Stimulated activated CD4-positive, alpha-beta T cell treated with anti-CD3 and anti-CD28 coated beads, Interleukin-15, amount 100 ng/mL, for 24 hours (primary cell): ENCODE results near the gene FAM135A.
A peak's percentile ranks its signal among the peaks of the same experiment; 100 is the strongest.
"Not testable (repeated sequence)": the region's sequence is repeated elsewhere in the genome, so short reads cannot be mapped to it uniquely, and the experiment has no call there.

Source experiments
- DNase-seq: peaks from one replicate; pipeline ENCODE4 v3.0.0-alpha.2; 2020

FAM135A gene

GRCh38 chr6:70551566-70551965 lies 138.3 kb downstream of the FAM135A start:
- DNase-seq: no peak

DNA sequence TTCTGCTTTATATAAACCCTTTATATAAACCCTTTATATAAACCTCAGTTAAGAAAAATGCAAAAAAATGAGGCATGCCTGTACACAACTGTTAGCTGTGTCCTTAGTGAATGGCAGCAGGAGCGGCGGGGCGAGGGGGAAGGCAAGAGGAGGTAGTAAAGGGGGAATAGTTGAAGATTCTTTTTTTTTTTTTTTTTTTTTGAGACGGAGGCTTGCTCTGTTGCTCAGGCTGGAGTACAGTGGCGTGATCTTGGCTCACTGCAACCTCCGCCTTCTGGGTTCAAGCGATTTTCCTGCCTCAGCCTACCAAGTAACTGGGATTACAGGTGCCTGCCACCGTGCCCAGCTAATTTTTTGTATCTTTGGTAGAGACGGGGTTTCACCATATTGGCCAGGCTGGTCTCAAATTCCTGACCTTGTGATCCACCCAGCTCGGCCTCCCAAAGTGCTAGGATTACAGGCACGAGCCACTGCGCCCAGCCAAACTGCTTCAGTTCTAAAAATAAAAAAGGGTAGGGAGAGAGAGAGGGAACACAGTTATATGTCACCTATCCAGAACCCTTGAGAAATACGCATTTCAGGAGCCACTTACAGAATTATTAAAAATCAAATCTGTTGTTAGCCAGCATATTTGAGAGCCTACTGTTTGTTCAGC lies 139.1 kb downstream of the FAM135A start:
- not testable (repeated sequence) for DNase-seq

GRCh38 chr6:70552974-70553373 lies 139.7 kb downstream of the FAM135A start:
- no peak for DNase-seq

DNA sequence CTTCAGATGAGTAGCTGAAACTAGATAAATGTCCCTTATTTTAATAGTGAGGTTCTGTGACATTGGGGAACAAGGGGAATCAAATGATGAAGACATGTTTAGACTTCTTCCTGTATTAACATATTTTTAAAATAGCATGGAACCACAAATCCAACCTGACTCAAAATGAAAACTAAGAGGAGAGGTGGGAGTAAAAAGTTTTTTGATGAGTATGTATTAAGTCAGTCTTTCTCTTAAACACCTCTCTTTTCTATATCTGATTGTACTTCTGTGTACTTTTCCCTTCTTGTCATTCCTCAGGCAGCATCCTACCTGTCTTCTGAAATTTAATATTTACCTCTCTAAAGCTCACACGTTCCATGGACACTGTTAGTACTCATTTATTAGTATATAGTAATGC lies 144.7 kb downstream of the FAM135A start:
- DNase-seq: no peak

DNA sequence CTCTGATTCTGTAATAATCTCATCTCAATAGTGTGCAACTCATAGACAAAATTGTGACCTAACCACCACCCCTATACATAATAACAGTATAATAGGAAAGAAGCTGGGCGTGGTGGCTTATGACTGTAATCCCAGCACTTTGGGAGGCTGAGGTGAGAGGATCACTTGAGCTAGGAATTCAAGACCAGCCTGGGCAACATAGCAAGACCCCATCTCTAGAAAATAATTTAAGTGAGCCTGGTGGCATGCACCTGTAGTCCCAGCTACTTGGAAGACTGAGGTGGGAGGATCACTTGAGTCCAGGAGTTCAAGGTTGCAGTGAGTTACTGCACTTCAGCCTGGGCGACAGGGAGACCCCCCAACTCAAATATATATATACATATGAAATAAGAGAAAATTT lies 149.1 kb downstream of the FAM135A start:
- not testable (repeated sequence) for DNase-seq

- DNase-seq: no peak
Measured at GRCh38 chr6:70563530-70563929, 150.2 kb downstream of the FAM135A start.

DNA sequence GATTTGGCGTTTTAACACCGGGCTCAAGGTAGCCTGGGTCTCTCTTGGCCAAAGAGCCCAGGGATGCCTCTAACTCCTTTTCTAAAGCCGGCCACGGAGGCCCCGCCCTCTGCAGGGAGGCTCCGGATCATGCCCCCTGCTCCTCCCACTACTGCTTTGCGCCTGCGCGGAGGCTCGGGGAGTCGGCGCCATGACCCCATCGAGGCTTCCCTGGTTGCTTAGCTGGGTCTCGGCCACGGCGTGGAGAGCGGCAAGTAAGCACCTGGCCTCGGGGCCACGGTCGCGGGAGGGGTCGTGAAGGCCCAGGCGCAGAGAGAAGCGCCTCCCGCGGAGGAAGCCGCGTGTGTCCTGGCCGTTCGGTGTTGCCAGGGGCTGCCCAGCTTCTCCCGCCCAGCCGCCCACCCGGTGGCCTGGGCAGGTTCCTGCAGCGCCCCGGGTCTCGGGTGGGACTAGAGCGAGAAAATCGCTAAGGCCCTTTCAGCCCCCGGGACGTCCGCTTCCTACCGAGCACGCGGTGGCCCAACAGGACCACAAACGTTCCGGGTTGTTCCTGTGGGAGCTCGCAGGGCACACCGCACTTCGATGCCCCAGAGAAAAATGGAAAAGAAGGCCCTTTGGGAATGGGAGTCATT lies 153.6 kb downstream of the FAM135A start, which contains the start of gene SDHAF4:
Gene SDHAF4 (plus strand): TSS at position 180 of the 632 bp plus-strand sequence. CDS start 11 bp downstream, at position 191.
- DNase-seq: peak; percentile 96

GRCh38 chr6:70574643-70575042 lies 161.3 kb downstream of the FAM135A start:
- DNase-seq: no peak

DNA sequence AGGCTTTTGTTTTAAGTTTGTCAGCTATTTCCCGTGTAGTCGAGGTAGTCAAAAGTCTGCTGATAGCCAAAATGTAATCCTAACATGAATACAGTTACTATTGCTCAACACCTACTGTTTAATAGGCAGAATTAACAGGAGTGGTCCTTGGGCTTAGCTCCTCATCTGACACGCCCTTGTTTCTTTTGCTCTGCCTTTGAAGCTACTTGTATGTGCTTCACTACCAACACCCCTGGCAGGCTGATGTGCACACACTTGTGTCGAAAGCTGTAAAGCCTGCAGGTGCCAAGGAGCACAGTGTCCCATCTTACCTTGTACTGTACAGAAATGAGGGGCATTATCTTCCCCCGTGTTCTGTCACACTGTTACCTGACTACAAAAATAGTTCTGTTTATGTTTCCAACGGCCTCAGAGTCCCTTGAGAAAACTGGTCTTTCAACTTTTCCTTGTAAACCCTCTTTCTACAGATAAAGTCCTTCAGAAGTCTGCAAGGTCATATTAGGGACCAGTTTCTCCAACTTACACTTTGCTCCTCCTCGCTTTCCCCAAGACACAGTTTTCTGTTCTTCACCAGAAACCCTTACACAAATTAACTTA lies 162.7 kb downstream of the FAM135A start:
- no peak for DNase-seq

GRCh38 chr6:70586114-70586513 lies 172.8 kb downstream of the FAM135A start:
- DNase-seq: no peak

GRCh38 chr6:70590400-70590799 lies 177.1 kb downstream of the FAM135A start:
- no peak for DNase-seq

DNA sequence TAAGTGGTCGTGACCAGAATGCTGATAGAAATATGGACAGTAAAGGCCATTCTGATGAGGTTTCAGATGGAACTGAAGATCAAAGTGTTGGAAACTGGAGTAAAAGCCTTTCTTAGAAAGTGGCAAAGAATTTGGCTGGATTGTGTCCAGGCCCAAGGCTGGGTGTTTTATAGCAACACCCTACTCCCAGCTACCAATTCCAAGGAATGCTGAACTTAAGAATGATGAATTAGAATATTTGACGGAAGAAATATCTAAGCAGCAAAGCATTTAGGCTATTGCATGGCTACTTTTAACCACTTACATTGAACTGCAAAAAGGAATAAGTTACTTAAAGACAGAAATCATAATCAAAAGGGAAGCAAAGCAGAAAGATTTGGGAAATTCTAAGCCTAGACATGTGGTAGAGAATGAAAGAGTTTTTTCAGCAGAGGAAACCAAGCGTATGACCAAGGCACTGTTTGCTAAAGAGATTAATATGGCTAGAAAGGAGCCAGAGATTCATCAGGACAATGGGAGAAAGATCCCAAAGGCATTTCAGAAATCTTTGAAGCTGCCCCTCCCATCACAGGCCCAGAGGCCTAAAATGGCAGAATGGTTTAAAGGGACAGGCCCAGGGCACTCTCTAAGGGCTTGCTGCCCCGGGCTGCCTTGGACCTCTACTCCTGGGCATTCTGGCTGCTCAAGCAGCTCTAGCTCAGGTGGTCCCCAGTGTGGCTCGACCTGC lies 179.2 kb downstream of the FAM135A start:
- DNase-seq: no peak

DNA sequence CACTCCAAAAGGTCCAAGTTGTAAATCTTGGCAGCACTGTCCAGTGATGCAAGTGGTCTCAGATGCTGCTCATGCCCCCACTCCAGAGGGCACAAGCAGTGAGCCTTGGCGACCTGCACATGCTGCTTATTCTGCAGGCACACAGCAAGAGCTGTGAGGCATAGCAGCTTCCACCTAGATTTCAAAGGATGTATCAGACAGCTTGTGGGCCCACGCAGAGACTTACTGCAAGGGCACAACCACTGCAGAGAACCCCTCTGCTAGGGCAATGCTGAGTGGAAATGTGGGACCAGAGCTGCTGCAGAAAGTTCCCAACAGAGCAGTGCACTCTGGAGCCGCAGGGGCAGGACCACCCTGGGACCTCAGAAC lies 179.8 kb downstream of the FAM135A start:
- DNase-seq: no peak

DNA sequence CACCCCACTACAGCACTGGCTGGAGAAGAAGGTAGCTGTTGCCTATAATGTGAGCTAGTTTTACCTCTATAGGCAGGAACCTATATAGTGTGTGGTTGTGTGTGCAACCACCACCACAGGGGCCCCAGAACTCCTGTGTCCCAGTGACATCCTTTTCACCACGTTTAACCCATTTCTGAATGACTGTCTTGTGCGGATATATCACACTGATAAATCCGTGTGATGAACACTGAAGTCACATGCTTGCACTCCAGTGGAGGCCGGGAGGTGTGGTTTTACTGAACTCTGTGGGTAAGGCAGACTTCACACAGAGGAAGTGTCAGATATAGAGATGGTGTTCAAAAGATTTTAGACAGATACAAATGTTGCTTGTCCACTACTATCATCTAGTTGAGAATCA lies 185.9 kb downstream of the FAM135A start:
- DNase-seq: peak; percentile 7

- no peak for DNase-seq
Measured at GRCh38 chr6:70601014-70601413, 187.7 kb downstream of the FAM135A start.

GRCh38 chr6:70604254-70604653 lies 190.9 kb downstream of the FAM135A start:
- no peak for DNase-seq

- DNase-seq: not testable (repeated sequence)
Measured at GRCh38 chr6:70607371-70607770, 194.1 kb downstream of the FAM135A start.

GRCh38 chr6:70609181-70609580 lies 195.9 kb downstream of the FAM135A start:
- DNase-seq: not testable (repeated sequence)
